Suppressor macrophage treated with lipopolysaccharide for 4 hours (primary cell): Measurements from ENCODE around the gene FAHD1.
"Not testable (repeated sequence)": the region's sequence is repeated elsewhere in the genome, so short reads cannot be mapped to it uniquely, and the experiment has no call there.

ENCODE experiments used
- DNase-seq: peaks from one replicate; pipeline ENCODE4 v3.0.0-alpha.2; 2020

The FAHD1 gene

GRCh38 chr16:1790261-1790610 lies 36.8 kb upstream of the FAHD1 start:
- no peak for DNase-seq

GRCh38 chr16:1790611-1791255 lies 36.3 kb upstream of the FAHD1 start:
- DNase-seq: no peak

- no peak for DNase-seq
These were observed 35.6 kb upstream of the FAHD1 start for GRCh38 chr16:1791256-1791942.

- no peak for DNase-seq
These were observed 34.8 kb upstream of the FAHD1 start for GRCh38 chr16:1791943-1792812.

GRCh38 chr16:1792836-1793577 lies 34.0 kb upstream of the FAHD1 start:
- DNase-seq: no peak

- DNase-seq: no peak
These were observed 33.3 kb upstream of the FAHD1 start, which contains the start of gene IGFALS for GRCh38 chr16:1793578-1794220. IGFALS (minus strand) TSS chr16:1793705; CDS start chr16:1793652, 53 bp downstream.

- no peak for DNase-seq
These were observed 32.7 kb upstream of the FAHD1 start for GRCh38 chr16:1794221-1794871.

GRCh38 chr16:1794908-1795666 lies 31.9 kb upstream of the FAHD1 start:
- no peak for DNase-seq

GRCh38 chr16:1799263-1799662 lies 27.7 kb upstream of the FAHD1 start:
- not testable (repeated sequence) for DNase-seq

- DNase-seq: no peak
These were observed 26.3 kb upstream of the FAHD1 start for GRCh38 chr16:1800701-1801100.

GRCh38 chr16:1807626-1808025 lies 19.4 kb upstream of the FAHD1 start:
- no peak for DNase-seq

- DNase-seq: no peak
These were observed 18.3 kb upstream of the FAHD1 start for GRCh38 chr16:1808691-1809090.

- no peak for DNase-seq
These were observed 17.7 kb upstream of the FAHD1 start for GRCh38 chr16:1809281-1809801.

- no peak for DNase-seq
These were observed 16.9 kb upstream of the FAHD1 start for GRCh38 chr16:1810106-1810505.

- no peak for DNase-seq
These were observed 16.5 kb upstream of the FAHD1 start for GRCh38 chr16:1810536-1810935.

- peak; percentile 71 for DNase-seq
These were observed 14.3 kb upstream of the FAHD1 start for GRCh38 chr16:1812732-1813163.

- DNase-seq: no peak
These were observed 11.5 kb upstream of the FAHD1 start for GRCh38 chr16:1815461-1815860.

GRCh38 chr16:1816396-1817275 lies 10.4 kb upstream of the FAHD1 start:
- DNase-seq: no peak

GRCh38 chr16:1817276-1817589 lies 9.8 kb upstream of the FAHD1 start:
- DNase-seq: no peak

GRCh38 chr16:1817716-1818115 lies 9.3 kb upstream of the FAHD1 start:
- no peak for DNase-seq
